Nephron progenitor cell (in vitro differentiated cells): ENCODE results near the gene PHAX.
"Not testable (repeated sequence)": the region's sequence is repeated elsewhere in the genome, so short reads cannot be mapped to it uniquely, and the experiment has no call there.

Source experiments
- DNase-seq: peaks from one replicate; pipeline ENCODE4 v3.0.0; 2021
- H3K27ac Mint-ChIP-seq: 2 replicates; pipeline ENCODE4 v1.8.0; 2021; ENCODE audit warnings: mild to moderate bottlenecking, moderate library complexity, mixed read lengths
- H3K27me3 Mint-ChIP-seq: 2 replicates; pipeline ENCODE4 v1.8.0; 2021; ENCODE audit warnings: mild to moderate bottlenecking, low read depth, mixed read lengths; ENCODE audit not compliant: poor library complexity
- H3K36me3 Mint-ChIP-seq: 2 replicates; pipeline ENCODE4 v1.8.0; 2021; ENCODE audit warnings: low read depth, mixed read lengths
- H3K4me1 Mint-ChIP-seq: 2 replicates; pipeline ENCODE4 v1.8.0; 2021; ENCODE audit warnings: mixed read lengths
- H3K4me3 Mint-ChIP-seq: 2 replicates; pipeline ENCODE4 v1.8.0; 2021; ENCODE audit warnings: mild to moderate bottlenecking, moderate library complexity, mixed read lengths
- H3K9me3 Mint-ChIP-seq: 2 replicates; pipeline ENCODE4 v1.8.0; 2021; ENCODE audit warnings: mild to moderate bottlenecking, moderate library complexity, mixed read lengths
- CTCF ChIP-seq: fragments of 200-600 bp; sonication (generic); IDR thresholded peaks from 2 replicates; pipeline ENCODE4 v1.5.0; 2021; ENCODE audit warnings: antibody characterized with exemption

The PHAX gene

GRCh38 chr5:126599499-126599898 is 1.2 kb upstream of the PHAX start:
- H3K4me1 Mint-ChIP-seq = peaks cover 44% of the 10 kb centered on the region
- no peak overlapping the region for H3K27ac Mint-ChIP-seq
- H3K27me3 Mint-ChIP-seq = peaks cover 5% of the 10 kb centered on the region
- no peak for TF ChIP-seq CTCF
- no peak overlapping the region for H3K4me3 Mint-ChIP-seq
- no peak for DNase-seq
- H3K9me3 Mint-ChIP-seq = peaks cover 21% of the 10 kb centered on the region
- peaks cover 30% of the 10 kb centered on the region for H3K36me3 Mint-ChIP-seq

- Mint-ChIP-seq H3K4me3 (peak overlapping the region; percentile 99), H3K36me3 (peaks cover 31% of the 10 kb centered on the region), H3K27ac (peak overlapping the region; percentile 55), H3K4me1 (peaks cover 45% of the 10 kb centered on the region), H3K9me3 (peaks cover 21% of the 10 kb centered on the region)
- DNase-seq, H3K27me3 Mint-ChIP-seq: not testable (repeated sequence)
These were observed 646 bp upstream of the PHAX start for GRCh38 chr5:126599971-126600630.

GRCh38 chr5:126603402-126603991 is 2.8 kb downstream of the PHAX start:
- Mint-ChIP-seq H3K27me3 (no peaks in the 10 kb centered on the region), H3K4me3 (peak overlapping the region; percentile 65), H3K27ac (peak overlapping the region; percentile 73), H3K9me3 (peaks cover 9% of the 10 kb centered on the region), H3K36me3 (peaks cover 41% of the 10 kb centered on the region), H3K4me1 (peaks cover 42% of the 10 kb centered on the region)
- no peak for TF ChIP-seq CTCF
- no peak for DNase-seq

GRCh38 chr5:126605525-126605924 is 4.8 kb downstream of the PHAX start:
- no peaks in the 10 kb centered on the region for H3K27me3 Mint-ChIP-seq
- H3K36me3 Mint-ChIP-seq = peaks cover 52% of the 10 kb centered on the region
- H3K4me1 Mint-ChIP-seq = peaks cover 34% of the 10 kb centered on the region
- H3K9me3 Mint-ChIP-seq = no peaks in the 10 kb centered on the region
- no peak for TF ChIP-seq CTCF
- DNase-seq = no peak
- H3K4me3 Mint-ChIP-seq = peak overlapping the region; percentile 62
- H3K27ac Mint-ChIP-seq = no peak overlapping the region

- H3K27ac Mint-ChIP-seq = no peak overlapping the region
- DNase-seq = no peak
- no peaks in the 10 kb centered on the region for H3K27me3 Mint-ChIP-seq
- TF ChIP-seq CTCF = no peak
- H3K9me3 Mint-ChIP-seq = no peaks in the 10 kb centered on the region
- H3K4me1 Mint-ChIP-seq = peaks cover 15% of the 10 kb centered on the region
- H3K36me3 Mint-ChIP-seq = peaks cover 77% of the 10 kb centered on the region
- H3K4me3 Mint-ChIP-seq = no peak overlapping the region
These were observed 9.4 kb downstream of the PHAX start for GRCh38 chr5:126610160-126610559.

GRCh38 chr5:126610616-126611015 is 9.9 kb downstream of the PHAX start:
- Mint-ChIP-seq H3K4me3 (no peak overlapping the region), H3K9me3 (no peaks in the 10 kb centered on the region), H3K36me3 (peaks cover 77% of the 10 kb centered on the region), H3K27ac (no peak overlapping the region), H3K4me1 (peaks cover 11% of the 10 kb centered on the region), H3K27me3 (no peaks in the 10 kb centered on the region)
- TF ChIP-seq CTCF = no peak
- no peak for DNase-seq
